Measurements from ENCODE around the gene ST8SIA2. TPM values are rescaled to one million over a fixed set of nuclear protein-coding genes. Genes with fewer than 3 reads are reported as not detected.
"Not testable (repeated sequence)": the region's sequence is repeated elsewhere in the genome, so short reads cannot be mapped to it uniquely, and the experiment has no call there.

ST8SIA2 gene
- total and polyA plus RNA-seq, 11 donors, result 0.50 to 14.3 (median 3.1) TPM

GRCh38 chr15:92468991-92469390 is 75.3 kb downstream of the ST8SIA2 start:
- H3K27ac ChIP-seq, result no peak overlapping the region
- DNase-seq (no peak), ATAC-seq (no peak)
- peaks cover 0 to 8% (median 0%) of the 10 kb centered on the region in 9 donors for H3K27me3 ChIP-seq
- H3K4me3 ChIP-seq, result no peak overlapping the region
- H3K9me3 ChIP-seq, result no peaks in the 10 kb centered on the region
- H3K4me1 ChIP-seq, result no peaks in the 10 kb centered on the region
- TF ChIP-seq POLR2A (IDR thresholded peaks at IDR 0.05), result no peak
- no peak for TF ChIP-seq CTCF (IDR thresholded peaks at IDR 0.05)
- no peaks in the 10 kb centered on the region for H3K36me3 ChIP-seq
- intact Hi-C loops (cut with DNase I), result no loop called here
- WGBS, 4 donors, result 57 to 76% (median 65%) methylated on average over 3 of the region's 3 CpGs

GRCh38 chr15:92471288-92471687 is 77.6 kb downstream of the ST8SIA2 start:
- Histone ChIP-seq H3K27me3 (peaks cover 0 to 8% (median 0%) of the 10 kb centered on the region in 9 donors), H3K27ac (no peak overlapping the region), H3K36me3 (no peaks in the 10 kb centered on the region), H3K9me3 (no peaks in the 10 kb centered on the region), H3K4me3 (no peak overlapping the region), H3K4me1 (no peaks in the 10 kb centered on the region)
- no peak for ATAC-seq
- no peak for DNase-seq
- intact Hi-C loops (cut with DNase I), result no loop called here
- no peak for TF ChIP-seq POLR2A (IDR thresholded peaks at IDR 0.05)
- no peak for TF ChIP-seq CTCF (IDR thresholded peaks at IDR 0.05)

- Histone ChIP-seq H3K27ac (no peak overlapping the region), H3K4me3 (no peak overlapping the region), H3K36me3 (no peaks in the 10 kb centered on the region), H3K9me3 (no peaks in the 10 kb centered on the region), H3K27me3 (peaks cover 0 to 18% (median 0%) of the 10 kb centered on the region in 9 donors), H3K4me1 (no peaks in the 10 kb centered on the region)
- DNase-seq (no peak), ATAC-seq (no peak)
- intact Hi-C loops (cut with DNase I), result no loop called here
- TF ChIP-seq POLR2A (IDR thresholded peaks at IDR 0.05) (no peak), CTCF (IDR thresholded peaks at IDR 0.05) (no peak)
- WGBS, 4 donors, result 82 to 89% (median 85%) methylated on average over 7 to 12 of the region's 12 CpGs
These were observed 80.1 kb downstream of the ST8SIA2 start for GRCh38 chr15:92473756-92474155.

GRCh38 chr15:92479730-92480129 is 86.0 kb downstream of the ST8SIA2 start:
- ATAC-seq; H3K4me3 ChIP-seq; H3K27ac ChIP-seq; H3K36me3 ChIP-seq; DNase-seq; H3K9me3 ChIP-seq; H3K4me1 ChIP-seq; intact Hi-C loops (cut with DNase I): not testable (repeated sequence)
- peaks cover 0 to 14% (median 0%) of the 10 kb centered on the region in 9 donors for H3K27me3 ChIP-seq
- 65 to 82% (median 79%) methylated on average over 2 of the region's 2 CpGs for WGBS, 4 donors

GRCh38 chr15:92480361-92480760 is 86.7 kb downstream of the ST8SIA2 start:
- ATAC-seq, result no peak
- intact Hi-C loops (cut with DNase I), result no loop called here
- Histone ChIP-seq H3K4me1 (no peaks in the 10 kb centered on the region), H3K36me3 (no peaks in the 10 kb centered on the region), H3K27me3 (peaks cover 0 to 14% (median 0%) of the 10 kb centered on the region in 9 donors), H3K4me3 (no peak overlapping the region), H3K27ac (no peak overlapping the region), H3K9me3 (no peaks in the 10 kb centered on the region)
- no peak for TF ChIP-seq CTCF (IDR thresholded peaks at IDR 0.05)
- no peak for TF ChIP-seq POLR2A (IDR thresholded peaks at IDR 0.05)
- 82 to 90% (median 86%) methylated on average over 4 of the region's 4 CpGs for WGBS, 4 donors
- no peak for DNase-seq
